Esophagus muscularis mucosa (tissue), 4 donors: ENCODE results near the gene SPEG. TPM values are rescaled to one million over a fixed set of nuclear protein-coding genes. Genes with fewer than 3 reads are reported as not detected.

Experiments used
- DNase-seq: peaks from one replicate; pipeline ENCODE4 v3.0.0-alpha.2; 2017; ENCODE audit errors: extremely low spot score
- H3K27ac ChIP-seq, 4 donors: fragments of 200-600 bp; sonication (generic); replicated peaks in 1 of 4; 1 replicate in 3 of 4; 2 replicates in 1 of 4; pipeline ENCODE4 v1.5.1; 2016 to 2019; ENCODE audit warnings: mild to moderate bottlenecking in 1 of 4
- H3K27me3 ChIP-seq, 4 donors: fragments of 200-600 bp; sonication (generic); one replicate each; pipeline versions ENCODE4 v1.5.1 to v1.6.0; 2016 to 2019
- H3K36me3 ChIP-seq, 4 donors: fragments of 200-600 bp; sonication (generic); one replicate each; pipeline ENCODE4 v1.5.1; 2016 to 2019
- H3K4me1 ChIP-seq, 4 donors: fragments of 200-600 bp; sonication (generic); one replicate each; pipeline ENCODE4 v1.5.1; 2016 to 2019
- H3K4me3 ChIP-seq, 4 donors: fragments of 200-600 bp; sonication (generic); 1 replicate in 2 of 4; 2 replicates in 2 of 4; pipeline ENCODE4 v1.5.1; 2016 to 2019; ENCODE audit warnings: mild to moderate bottlenecking in 4 of 4, moderate library complexity in 1 of 4
- H3K9me3 ChIP-seq, 4 donors: fragments of 200-600 bp; sonication (generic); 1 replicate in 3 of 4; 2 replicates in 1 of 4; pipeline ENCODE4 v1.5.1; 2016 to 2019
- EP300 ChIP-seq: sonication (generic); formaldehyde crosslinking; IDR thresholded peaks from one replicate; pipeline ENCODE4 v1.6.1; 2017; ENCODE audit warnings: antibody characterized with exemption
- POLR2A ChIP-seq: fragments of 450-650 bp; IDR thresholded peaks from one replicate; pipeline ENCODE4 v1.6.1; 2017; ENCODE audit warnings: antibody characterized with exemption, moderate library complexity, mild to moderate bottlenecking, low read depth
- POLR2AphosphoS5 ChIP-seq, 2 donors: sonication (generic); formaldehyde crosslinking; IDR thresholded peaks; one replicate each; pipeline ENCODE4 v1.6.1; 2017; ENCODE audit warnings: antibody characterized with exemption in 2 of 2
- WGBS: methylation state at CpG from one replicate; pipeline ENCODE4 v1.1.5; 2018; 5-methylcytosine and 5-hydroxymethylcytosine counted together
- intact Hi-C: fragments of 100-400 bp; cut with DNase I; formaldehyde crosslinking; loops from one replicate; pipeline ENCODE4 v1.15.1; 2023
- total RNA-seq, 4 donors: library from RNA; depleted of rRNA; stranded (reverse); fragments of >200 nt; gene quantifications; one replicate each; pipeline versions ENCODE4 v1.1.0 to v1.2.1, GENCODE V29; 2016
- TF ChIP-seq, protein P1 (sequence below), 3 experiments: fragments of 200-600 bp in 2 of 3; fragments of 450-650 bp in 1 of 3; sonication (generic) in 2 of 3; IDR thresholded peaks; one replicate each; pipeline ENCODE4 v1.5.1; 2017 to 2019; ENCODE audit warnings: antibody characterized with exemption in 3 of 3, mild to moderate bottlenecking in 2 of 3, moderate library complexity in 1 of 3

SPEG gene
- total RNA-seq, 4 donors from 2014 or later: 115 to 251 (median 180) TPM

DNA sequence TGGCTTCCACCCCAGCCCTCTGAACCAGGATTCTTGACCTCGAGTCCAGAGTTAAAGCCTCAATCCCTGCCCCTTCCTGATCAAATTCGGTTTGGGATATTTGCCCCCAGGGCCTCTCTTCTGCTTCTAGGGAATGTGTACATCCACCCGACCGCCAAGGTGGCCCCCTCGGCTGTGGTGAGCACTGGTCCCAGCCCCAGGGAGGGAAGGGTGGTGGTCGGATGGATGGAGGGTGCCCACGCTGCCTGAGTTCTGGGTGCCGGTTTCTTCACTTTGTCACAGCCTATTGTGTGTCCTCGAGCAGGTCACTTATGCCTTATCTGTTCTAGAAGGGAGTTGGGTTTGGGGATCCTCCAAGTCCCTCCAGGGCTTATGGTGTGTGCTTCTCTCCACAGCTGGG lies 70.9 kb downstream of the SPEG start:
- 92% methylated on average over 9 of the region's 9 CpGs for WGBS
- DNase-seq: no peak
- Histone ChIP-seq H3K27ac (no peak overlapping the region), H3K9me3 (no peaks in the 10 kb centered on the region), H3K27me3 (peaks cover 0 to 25% (median 0%) of the 10 kb centered on the region in 4 donors), H3K4me1 (peaks cover 10 to 45% (median 28%) of the 10 kb centered on the region in 4 donors), H3K36me3 (peaks cover 20 to 63% (median 58%) of the 10 kb centered on the region in 4 donors), H3K4me3 (no peak overlapping the region)
- TF ChIP-seq POLR2A (no peak), POLR2AphosphoS5 (IDR thresholded peaks at IDR 0.05) (no peak), EP300 (no peak)
- TF ChIP-seq, protein P1, sequence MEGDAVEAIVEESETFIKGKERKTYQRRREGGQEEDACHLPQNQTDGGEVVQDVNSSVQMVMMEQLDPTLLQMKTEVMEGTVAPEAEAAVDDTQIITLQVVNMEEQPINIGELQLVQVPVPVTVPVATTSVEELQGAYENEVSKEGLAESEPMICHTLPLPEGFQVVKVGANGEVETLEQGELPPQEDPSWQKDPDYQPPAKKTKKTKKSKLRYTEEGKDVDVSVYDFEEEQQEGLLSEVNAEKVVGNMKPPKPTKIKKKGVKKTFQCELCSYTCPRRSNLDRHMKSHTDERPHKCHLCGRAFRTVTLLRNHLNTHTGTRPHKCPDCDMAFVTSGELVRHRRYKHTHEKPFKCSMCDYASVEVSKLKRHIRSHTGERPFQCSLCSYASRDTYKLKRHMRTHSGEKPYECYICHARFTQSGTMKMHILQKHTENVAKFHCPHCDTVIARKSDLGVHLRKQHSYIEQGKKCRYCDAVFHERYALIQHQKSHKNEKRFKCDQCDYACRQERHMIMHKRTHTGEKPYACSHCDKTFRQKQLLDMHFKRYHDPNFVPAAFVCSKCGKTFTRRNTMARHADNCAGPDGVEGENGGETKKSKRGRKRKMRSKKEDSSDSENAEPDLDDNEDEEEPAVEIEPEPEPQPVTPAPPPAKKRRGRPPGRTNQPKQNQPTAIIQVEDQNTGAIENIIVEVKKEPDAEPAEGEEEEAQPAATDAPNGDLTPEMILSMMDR (IDR thresholded peaks at IDR 0.05): no peak
- intact Hi-C loops: no loop called here

DNA sequence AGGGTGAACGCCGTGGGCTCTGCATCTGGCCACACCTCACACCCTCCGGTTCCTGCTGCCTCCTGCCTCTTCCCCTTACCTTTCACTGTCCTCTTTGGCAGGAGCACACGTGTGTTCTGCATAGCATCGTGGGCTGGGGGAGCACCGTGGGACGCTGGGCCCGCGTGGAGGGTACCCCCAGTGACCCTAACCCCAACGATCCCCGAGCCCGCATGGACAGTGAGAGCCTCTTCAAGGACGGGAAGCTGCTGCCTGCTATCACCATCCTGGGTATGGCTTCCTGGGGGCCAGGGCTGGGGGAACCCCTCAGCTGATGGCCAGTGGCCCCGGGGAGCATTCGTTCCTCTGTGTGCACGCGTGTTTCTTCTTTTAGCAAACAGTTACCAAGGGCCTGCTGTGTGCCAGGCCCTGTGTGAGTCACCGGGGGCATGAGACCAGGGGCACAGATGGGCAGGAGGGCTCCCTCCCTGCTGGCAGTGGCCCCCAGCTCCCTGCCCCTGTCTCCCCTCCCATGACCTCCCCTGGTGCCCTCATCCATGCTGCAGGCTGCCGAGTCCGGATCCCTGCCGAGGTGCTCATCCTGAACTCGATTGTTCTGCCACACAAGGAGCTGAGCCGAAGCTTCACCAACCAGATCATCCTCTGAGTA lies 71.6 kb downstream of the SPEG start:
- H3K27me3 ChIP-seq: peaks cover 0 to 31% (median 0%) of the 10 kb centered on the region in 4 donors
- H3K9me3 ChIP-seq: no peaks in the 10 kb centered on the region
- no peak overlapping the region for H3K4me3 ChIP-seq
- TF ChIP-seq EP300 (no peak), POLR2A (no peak), POLR2AphosphoS5 (IDR thresholded peaks at IDR 0.05) (no peak)
- TF ChIP-seq, protein P1 (IDR thresholded peaks at IDR 0.05): no peak
- H3K36me3 ChIP-seq: peaks cover 20 to 63% (median 57%) of the 10 kb centered on the region in 4 donors
- H3K27ac ChIP-seq: no peak overlapping the region
- intact Hi-C loops: no loop called here
- DNase-seq: no peak
- H3K4me1 ChIP-seq: peaks cover 10 to 39% (median 29%) of the 10 kb centered on the region in 4 donors
- WGBS: 80% methylated on average over 17 of the region's 23 CpGs

DNA sequence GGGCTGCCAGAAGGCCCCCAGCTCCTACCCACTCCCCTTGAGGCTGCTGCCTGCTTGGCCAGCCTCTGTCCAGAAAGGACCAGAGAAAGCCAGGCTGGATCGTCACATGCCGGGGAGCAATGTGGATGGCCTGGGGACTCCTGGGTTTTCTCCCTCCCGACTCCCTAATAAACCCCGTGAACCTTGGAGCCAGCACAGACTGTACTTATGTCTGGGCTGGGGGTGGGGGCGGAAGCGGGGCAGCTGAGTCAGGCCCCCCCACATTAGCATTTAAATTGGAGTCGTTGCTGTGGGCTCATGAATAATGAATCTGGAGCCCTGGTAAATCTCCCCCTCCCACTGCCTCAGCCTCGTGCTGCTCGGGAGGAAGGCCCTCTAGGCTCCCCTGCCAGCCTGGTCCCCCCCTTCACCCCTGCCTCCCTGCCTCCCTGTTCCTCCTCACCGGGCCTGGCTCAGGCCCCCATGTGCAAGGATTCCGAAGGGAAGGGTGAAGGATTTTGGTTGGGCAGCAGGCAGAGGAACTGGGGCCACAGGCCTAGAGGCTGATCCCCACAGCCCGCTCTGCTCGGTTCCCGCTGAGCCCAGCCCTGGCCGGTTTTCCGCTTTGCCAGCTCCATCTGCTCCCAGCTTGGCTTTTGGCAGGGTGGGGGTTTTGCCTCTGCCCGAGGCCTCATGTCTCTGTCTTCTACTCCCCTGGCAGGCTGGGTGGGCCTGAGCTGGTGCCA lies 72.3 kb downstream of the SPEG start:
- Histone ChIP-seq H3K9me3 (no peaks in the 10 kb centered on the region), H3K4me1 (peaks cover 10 to 33% (median 29%) of the 10 kb centered on the region in 4 donors), H3K4me3 (no peak overlapping the region), H3K27me3 (peaks cover 0 to 38% (median 0%) of the 10 kb centered on the region in 4 donors), H3K36me3 (peaks cover 20 to 59% (median 52%) of the 10 kb centered on the region in 4 donors), H3K27ac (no peak overlapping the region)
- TF ChIP-seq POLR2AphosphoS5 (IDR thresholded peaks at IDR 0.05): no peak
- no peak for TF ChIP-seq EP300
- no peak for TF ChIP-seq POLR2A
- TF ChIP-seq, protein P1 (IDR thresholded peaks at IDR 0.05): no peak
- no peak for DNase-seq
- intact Hi-C loops: no loop called here
- 81% methylated on average over 10 of the region's 17 CpGs for WGBS

DNA sequence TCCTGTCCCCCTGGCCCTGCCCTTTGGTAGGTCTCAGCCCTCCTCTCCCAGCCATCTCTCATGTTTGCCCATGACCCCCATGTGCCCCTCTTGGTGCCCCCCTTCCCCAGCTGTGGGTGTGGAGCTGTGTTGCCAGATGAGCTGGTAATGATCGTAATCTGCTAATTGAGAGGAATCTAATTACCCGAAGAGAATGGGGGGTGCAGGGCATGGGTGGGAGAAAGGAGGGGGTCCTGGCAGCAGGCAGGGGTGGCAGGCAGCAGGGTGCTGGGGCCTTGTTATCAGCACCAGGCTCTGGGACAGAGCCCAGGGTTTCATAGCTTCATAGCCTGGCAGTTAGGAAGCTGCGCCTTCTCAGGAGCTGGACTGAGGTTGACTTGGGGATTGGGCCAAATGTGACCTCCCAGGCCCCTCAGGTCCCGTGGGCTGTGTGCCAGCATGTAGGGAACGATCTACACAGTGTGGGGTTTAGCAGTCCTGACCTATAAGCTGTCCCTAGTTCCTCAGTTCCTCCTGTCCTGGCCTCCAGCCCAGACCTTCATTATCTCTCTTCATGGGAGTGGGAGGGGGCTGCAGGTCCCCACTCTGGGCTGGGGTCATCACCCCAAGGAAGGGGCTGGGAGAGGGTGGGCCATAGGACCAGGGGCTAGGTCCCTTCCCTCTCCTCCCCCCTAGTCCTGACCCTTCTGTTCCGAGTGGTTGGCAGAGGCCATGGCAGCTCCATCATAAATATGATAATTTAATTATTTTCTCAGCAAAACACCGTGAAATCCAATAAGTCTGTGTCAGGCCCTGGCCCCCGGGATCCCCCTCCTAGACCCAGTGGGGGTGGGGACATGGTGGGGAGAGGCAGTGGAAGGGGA lies 73.2 kb downstream of the SPEG start:
- WGBS: 51% methylated on average over 8 of the region's 8 CpGs
- Histone ChIP-seq H3K4me3 (no peak overlapping the region), H3K27ac (no peak overlapping the region), H3K27me3 (peaks cover 0 to 47% (median 0%) of the 10 kb centered on the region in 4 donors), H3K36me3 (peaks cover 20 to 50% (median 43%) of the 10 kb centered on the region in 4 donors), H3K4me1 (peaks cover 10 to 33% (median 28%) of the 10 kb centered on the region in 4 donors), H3K9me3 (no peaks in the 10 kb centered on the region)
- intact Hi-C loops: no loop called here
- DNase-seq: no peak
- TF ChIP-seq, protein P1 (IDR thresholded peaks at IDR 0.05): no peak
- TF ChIP-seq POLR2A: no peak
- TF ChIP-seq POLR2AphosphoS5 (IDR thresholded peaks at IDR 0.05): no peak
- no peak for TF ChIP-seq EP300
